SK-N-SH (cell line): ENCODE data around the gene CFAP126. TPM values are rescaled to one million over a fixed set of nuclear protein-coding genes. Genes with fewer than 3 reads are reported as not detected.

Experiments used
- CTCF ChIA-PET: fragments of 300-600, 350-600 bp; formaldehyde crosslinking; extraction: SDS; loops from one replicate; lab custom pipeline; 2021; lab: Yijun Ruan, JAX
- POLR2A ChIA-PET: fragments of 350-600 bp; sonication (Branson Sonifier 250); formaldehyde crosslinking; extraction: SDS; loops from one replicate; lab custom pipeline; 2020; ENCODE audit warnings: antibody characterized with exemption, inconsistent platforms; lab: Yijun Ruan, JAX
- DNase-seq: peaks from one replicate; pipeline ENCODE4 v3.0.0; 2012
- H2AFZ ChIP-seq: fragments of 200-600 bp; sonication (generic); 2 replicates; pipeline ENCODE4 v1.8.1; 2016; ENCODE audit warnings: antibody characterized with exemption, mild to moderate bottlenecking, low read depth
- H3F3A ChIP-seq: fragments of 200-600 bp; sonication (generic); replicated peaks from 2 replicates; pipeline ENCODE3; 2016; ENCODE audit warnings: antibody characterized with exemption, mild to moderate bottlenecking; ENCODE audit not compliant: insufficient read depth
- H3K27ac ChIP-seq, 2 experiments: fragments of 200-500 bp in 1 of 2; fragments of 200-600 bp in 1 of 2; sonication (Bioruptor generic) in 1 of 2; sonication (generic), shearing (Covaris generic) in 1 of 2; 2 replicates each; pipeline versions ENCODE4 v1.5.1 to v1.6.1; 2014 to 2016; ENCODE audit warnings: low read depth in 2 of 2, inconsistent platforms in 1 of 2, low read length in 1 of 2, mild to moderate bottlenecking in 1 of 2, mixed read lengths in 1 of 2
- H3K27me3 ChIP-seq: fragments of 200-600 bp; sonication (generic), shearing (Covaris generic); 2 replicates; pipeline ENCODE4 v1.6.1; 2016; ENCODE audit warnings: mixed run types; ENCODE audit not compliant: insufficient read depth
- H3K36me3 ChIP-seq, 2 experiments: fragments of 200-500 bp in 1 of 2; fragments of 200-600 bp in 1 of 2; sonication (Bioruptor generic) in 1 of 2; sonication (generic) in 1 of 2; replicated peaks in 1 of 2; 2 replicates each; pipeline versions ENCODE3 to v1.5.1; 2014 to 2016; ENCODE audit warnings: low read length in 1 of 2, mild to moderate bottlenecking in 1 of 2; ENCODE audit not compliant: insufficient read depth in 2 of 2, control insufficient read depth in 1 of 2
- H3K4me1 ChIP-seq, 2 experiments: fragments of 200-500 bp in 1 of 2; fragments of 200-600 bp in 1 of 2; sonication (Bioruptor generic) in 1 of 2; sonication (generic), shearing (Covaris generic) in 1 of 2; 2 replicates each; pipeline versions ENCODE4 v1.5.1 to v1.6.1; 2014 to 2016; ENCODE audit warnings: low read depth in 1 of 2, low read length in 1 of 2, mixed run types in 1 of 2; ENCODE audit not compliant: insufficient read depth in 2 of 2, control insufficient read depth in 1 of 2
- H3K4me2 ChIP-seq: fragments of 200-600 bp; sonication (generic), shearing (Covaris generic); 2 replicates; pipeline ENCODE4 v1.6.1; 2017; ENCODE audit warnings: mixed run types
- H3K4me3 ChIP-seq, 2 experiments: fragments of 200-500 bp in 1 of 2; fragments of 200-600 bp in 1 of 2; sonication (Bioruptor generic) in 1 of 2; sonication (generic), shearing (Covaris generic) in 1 of 2; 2 replicates each; pipeline versions ENCODE4 v1.5.1 to v1.8.1; 2014 to 2016; ENCODE audit warnings: low read depth in 2 of 2, inconsistent platforms in 1 of 2, low read length in 1 of 2, mild to moderate bottlenecking in 1 of 2, mixed read lengths in 1 of 2, moderate library complexity in 1 of 2
- H3K79me2 ChIP-seq: fragments of 200-600 bp; sonication (generic); 2 replicates; pipeline ENCODE4 v1.8.1; 2017; ENCODE audit warnings: mild to moderate bottlenecking; ENCODE audit not compliant: insufficient read depth
- H3K9ac ChIP-seq: fragments of 200-600 bp; sonication (generic); 2 replicates; pipeline ENCODE4 v1.6.1; 2017; ENCODE audit warnings: mixed run types
- H3K9me2 ChIP-seq: fragments of 200-600 bp; sonication (generic); 2 replicates; pipeline ENCODE4 v1.6.1; 2017; ENCODE audit warnings: mixed run types
- H3K9me3 ChIP-seq: fragments of 200-600 bp; sonication (generic); 2 replicates; pipeline ENCODE4 v1.6.1; 2017; ENCODE audit warnings: mixed run types, mild to moderate bottlenecking, moderate library complexity
- H4K20me1 ChIP-seq: fragments of 200-600 bp; sonication (generic); 2 replicates; pipeline ENCODE4 v1.6.1; 2017; ENCODE audit warnings: mild to moderate bottlenecking, mixed run types; ENCODE audit not compliant: insufficient read depth
- CTCF ChIP-seq: fragments of 200-600 bp; sonication (generic); IDR thresholded peaks from 2 replicates; pipeline ENCODE4 v1.6.1; 2017; ENCODE audit warnings: antibody characterized with exemption, mild to moderate bottlenecking, moderate library complexity
- EZH2phosphoT487 ChIP-seq: fragments of 200-600 bp; sonication (generic); IDR thresholded peaks from 2 replicates; pipeline ENCODE4 v1.6.1; 2017; ENCODE audit warnings: low read depth, mixed run types, mild to moderate bottlenecking, antibody characterized with exemption, moderate library complexity, borderline replicate concordance
- GATA2 ChIP-seq: sonication (generic); formaldehyde crosslinking; IDR thresholded peaks from 2 replicates; pipeline ENCODE4 v1.5.0; 2020; ENCODE audit warnings: mild to moderate bottlenecking, missing genetic modification reagents
- IRF3 ChIP-seq: fragments of 150-350 bp; IDR thresholded peaks from 2 replicates; pipeline ENCODE4 v1.6.1; 2016; ENCODE audit warnings: mild to moderate bottlenecking, low read depth, low read length
- MAX ChIP-seq: IDR thresholded peaks from 2 replicates; pipeline ENCODE4 v1.4.0; 2012; ENCODE audit warnings: low read depth
- NFIC ChIP-seq: IDR thresholded peaks from 2 replicates; pipeline ENCODE4 v1.4.0; 2012; ENCODE audit warnings: borderline replicate concordance
- RAD21 ChIP-seq: IDR thresholded peaks from 2 replicates; pipeline ENCODE4 v1.6.1; 2012; ENCODE audit warnings: mild to moderate bottlenecking, low read length
- RCOR1 ChIP-seq: fragments of 150-350 bp; IDR thresholded peaks from 2 replicates; pipeline ENCODE4 v1.6.1; 2017; ENCODE audit warnings: antibody characterized with exemption, low read length
- REST ChIP-seq: IDR thresholded peaks from 2 replicates; pipeline ENCODE4 v1.6.1; 2012; ENCODE audit warnings: mild to moderate bottlenecking, low read depth, low read length, moderate library complexity
- TAF1 ChIP-seq: IDR thresholded peaks from 2 replicates; pipeline ENCODE4 v1.6.1; 2012; ENCODE audit warnings: low read depth, mild to moderate bottlenecking, low read length, moderate library complexity, borderline replicate concordance
- TEAD4 ChIP-seq: IDR thresholded peaks from 2 replicates; pipeline ENCODE4 v1.4.0; 2012; ENCODE audit warnings: mild to moderate bottlenecking, borderline replicate concordance; ENCODE audit not compliant: insufficient read depth
- USF2 ChIP-seq: fragments of 150-350 bp; IDR thresholded peaks from 2 replicates; pipeline ENCODE4 v1.6.1; 2017; ENCODE audit warnings: antibody characterized with exemption, low read length, low read depth, borderline replicate concordance
- YY1 ChIP-seq: IDR thresholded peaks from 2 replicates; pipeline ENCODE4 v1.4.0; 2012; ENCODE audit warnings: low read depth, mild to moderate bottlenecking
- WGBS: methylation state at CpG from one replicate; pipeline ENCODE4 v1.1.6; 2017; ENCODE audit warnings: low lambda C conversion rate; 5-methylcytosine and 5-hydroxymethylcytosine counted together
- polyA plus RNA-seq, 3 experiments: library from polyadenylated mRNA; depleted of rRNA; stranded (reverse); fragments of >200 nt; gene quantifications; 2 replicates each; pipeline ENCODE4 v1.2.3, GENCODE V29; 2012

CFAP126 gene
- polyA plus RNA-seq, 1 of the 3 experiments (the other 2 are of a cell fraction) = not detected

- no peak overlapping the region for H3K27ac ChIP-seq
- no peaks in the 10 kb centered on the region; a peak in 1 of 4 replicates for H3K4me1 ChIP-seq
- no peak overlapping the region for H3K9ac ChIP-seq
- no peaks in the 10 kb centered on the region for H3K9me3 ChIP-seq
- POLR2A ChIA-PET = no interaction called here
- no peak overlapping the region for H2AFZ ChIP-seq
- no peak for DNase-seq
- CTCF ChIA-PET = interaction anchor here (2.1 to 2.7 kb wide), 2 partner anchors 151 to 187 kb away, joined by 6 to 9 read pairs; no protein-coding TSS in a partner anchor
- H3K4me2 ChIP-seq = no peak overlapping the region
- H3K36me3 ChIP-seq = no peaks in the 10 kb centered on the region
- whole genome bisulfite sequencing = 87% methylated on average over 5 of the region's 5 CpGs
- H4K20me1 ChIP-seq = no peaks in the 10 kb centered on the region
- H3K9me2 ChIP-seq = no peaks in the 10 kb centered on the region
- no peaks in the 10 kb centered on the region for H3K79me2 ChIP-seq
- no peaks in the 10 kb centered on the region for H3K27me3 ChIP-seq
- TF ChIP-seq NFIC (no peak), RCOR1 (no peak), TAF1 (no peak), USF2 (no peak), IRF3 (no peak), MAX (no peak), EZH2phosphoT487 (no peak), REST (no peak), TEAD4 (no peak)
- H3K4me3 ChIP-seq = no peak overlapping the region
- peaks cover 16% of the 10 kb centered on the region for H3F3A ChIP-seq
Observed at GRCh38 chr1:161378014-161378413, 10.3 kb upstream of the CFAP126 start.

- CTCF ChIA-PET = interaction anchor here (0.6 to 1.8 kb wide), 15 partner anchors 9 to 182 kb away, joined by 3 to 10 read pairs (median 4); partner anchors contain the start of genes APOA2, NDUFS2 and TOMM40L
Observed at GRCh38 chr1:161374373-161374772, 6.7 kb upstream of the CFAP126 start.

More at GRCh38 chr1:161374373-161374772, 6.7 kb upstream of the CFAP126 start:
- POLR2A ChIA-PET = no interaction called here
- Histone ChIP-seq H3K79me2 (no peaks in the 10 kb centered on the region), H3F3A (peaks cover 4% of the 10 kb centered on the region), H3K9ac (no peak overlapping the region), H2AFZ (no peak overlapping the region), H3K9me3 (no peaks in the 10 kb centered on the region), H3K4me3 (no peak overlapping the region), H3K27ac (no peak overlapping the region), H3K4me2 (no peak overlapping the region), H4K20me1 (no peaks in the 10 kb centered on the region), H3K9me2 (no peaks in the 10 kb centered on the region), H3K36me3 (no peaks in the 10 kb centered on the region), H3K4me1 (no peaks in the 10 kb centered on the region), H3K27me3 (no peaks in the 10 kb centered on the region)
- TF ChIP-seq RAD21 = peak; percentile 56
- TF ChIP-seq CTCF = peak; percentile 47
- TF ChIP-seq GATA2 (CRISPR knock-in tag) = no peak
- TF ChIP-seq YY1 = no peak
- 63% methylated on average over 2 of the region's 2 CpGs for WGBS
- DNase-seq = peak; percentile 28
